Peyer's patch (tissue), 4 donors: ENCODE data around the gene MGMT.

Experiments
- POLR2A ChIP-seq, 2 donors: fragments of 450-650 bp; IDR thresholded peaks; one replicate each; pipeline ENCODE4 v1.5.1; 2017; ENCODE audit warnings: antibody characterized with exemption in 2 of 2, mild to moderate bottlenecking in 2 of 2, moderate library complexity in 2 of 2
- TF ChIP-seq, protein P1 (sequence below), 6 experiments: fragments of 450-650 bp in 4 of 6; fragments of 200-600 bp in 2 of 6; sonication (generic) in 1 of 6; IDR thresholded peaks; one replicate each; pipeline ENCODE4 v1.5.1; 2017 to 2019; ENCODE audit warnings: antibody characterized with exemption in 6 of 6, mild to moderate bottlenecking in 3 of 6, moderate library complexity in 1 of 6

- TF ChIP-seq, protein P1, sequence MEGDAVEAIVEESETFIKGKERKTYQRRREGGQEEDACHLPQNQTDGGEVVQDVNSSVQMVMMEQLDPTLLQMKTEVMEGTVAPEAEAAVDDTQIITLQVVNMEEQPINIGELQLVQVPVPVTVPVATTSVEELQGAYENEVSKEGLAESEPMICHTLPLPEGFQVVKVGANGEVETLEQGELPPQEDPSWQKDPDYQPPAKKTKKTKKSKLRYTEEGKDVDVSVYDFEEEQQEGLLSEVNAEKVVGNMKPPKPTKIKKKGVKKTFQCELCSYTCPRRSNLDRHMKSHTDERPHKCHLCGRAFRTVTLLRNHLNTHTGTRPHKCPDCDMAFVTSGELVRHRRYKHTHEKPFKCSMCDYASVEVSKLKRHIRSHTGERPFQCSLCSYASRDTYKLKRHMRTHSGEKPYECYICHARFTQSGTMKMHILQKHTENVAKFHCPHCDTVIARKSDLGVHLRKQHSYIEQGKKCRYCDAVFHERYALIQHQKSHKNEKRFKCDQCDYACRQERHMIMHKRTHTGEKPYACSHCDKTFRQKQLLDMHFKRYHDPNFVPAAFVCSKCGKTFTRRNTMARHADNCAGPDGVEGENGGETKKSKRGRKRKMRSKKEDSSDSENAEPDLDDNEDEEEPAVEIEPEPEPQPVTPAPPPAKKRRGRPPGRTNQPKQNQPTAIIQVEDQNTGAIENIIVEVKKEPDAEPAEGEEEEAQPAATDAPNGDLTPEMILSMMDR (IDR thresholded peaks at IDR 0.05): no peak
- no peak for TF ChIP-seq POLR2A (IDR thresholded peaks at IDR 0.05)
Observed at GRCh38 chr10:129502448-129502847, 35.4 kb downstream of the MGMT start.
